HG03378 (cell line): ENCODE results near the gene ANKRD30A.
"Not testable (repeated sequence)": the region's sequence is repeated elsewhere in the genome, so short reads cannot be mapped to it uniquely, and the experiment has no call there.

Experiments
- ATAC-seq: cut with Tn5 transposase; IDR thresholded peaks from one replicate; pipeline ENCODE4 v1.9.1; 2021; ENCODE audit warnings: mild to moderate bottlenecking, moderate library complexity; ENCODE audit not compliant: unreplicated experiment

Gene ANKRD30A, protein sequence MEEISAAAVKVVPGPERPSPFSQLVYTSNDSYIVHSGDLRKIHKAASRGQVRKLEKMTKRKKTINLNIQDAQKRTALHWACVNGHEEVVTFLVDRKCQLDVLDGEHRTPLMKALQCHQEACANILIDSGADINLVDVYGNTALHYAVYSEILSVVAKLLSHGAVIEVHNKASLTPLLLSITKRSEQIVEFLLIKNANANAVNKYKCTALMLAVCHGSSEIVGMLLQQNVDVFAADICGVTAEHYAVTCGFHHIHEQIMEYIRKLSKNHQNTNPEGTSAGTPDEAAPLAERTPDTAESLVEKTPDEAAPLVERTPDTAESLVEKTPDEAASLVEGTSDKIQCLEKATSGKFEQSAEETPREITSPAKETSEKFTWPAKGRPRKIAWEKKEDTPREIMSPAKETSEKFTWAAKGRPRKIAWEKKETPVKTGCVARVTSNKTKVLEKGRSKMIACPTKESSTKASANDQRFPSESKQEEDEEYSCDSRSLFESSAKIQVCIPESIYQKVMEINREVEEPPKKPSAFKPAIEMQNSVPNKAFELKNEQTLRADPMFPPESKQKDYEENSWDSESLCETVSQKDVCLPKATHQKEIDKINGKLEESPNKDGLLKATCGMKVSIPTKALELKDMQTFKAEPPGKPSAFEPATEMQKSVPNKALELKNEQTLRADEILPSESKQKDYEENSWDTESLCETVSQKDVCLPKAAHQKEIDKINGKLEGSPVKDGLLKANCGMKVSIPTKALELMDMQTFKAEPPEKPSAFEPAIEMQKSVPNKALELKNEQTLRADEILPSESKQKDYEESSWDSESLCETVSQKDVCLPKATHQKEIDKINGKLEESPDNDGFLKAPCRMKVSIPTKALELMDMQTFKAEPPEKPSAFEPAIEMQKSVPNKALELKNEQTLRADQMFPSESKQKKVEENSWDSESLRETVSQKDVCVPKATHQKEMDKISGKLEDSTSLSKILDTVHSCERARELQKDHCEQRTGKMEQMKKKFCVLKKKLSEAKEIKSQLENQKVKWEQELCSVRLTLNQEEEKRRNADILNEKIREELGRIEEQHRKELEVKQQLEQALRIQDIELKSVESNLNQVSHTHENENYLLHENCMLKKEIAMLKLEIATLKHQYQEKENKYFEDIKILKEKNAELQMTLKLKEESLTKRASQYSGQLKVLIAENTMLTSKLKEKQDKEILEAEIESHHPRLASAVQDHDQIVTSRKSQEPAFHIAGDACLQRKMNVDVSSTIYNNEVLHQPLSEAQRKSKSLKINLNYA (N-terminal part only)

GRCh38 chr10:37125191-37125732 lies at the start of gene ANKRD30A:
Gene ANKRD30A (plus strand): TSS chr10:37125598. CDS start chr10:37125788, 190 bp downstream.
- no peak for ATAC-seq

DNA sequence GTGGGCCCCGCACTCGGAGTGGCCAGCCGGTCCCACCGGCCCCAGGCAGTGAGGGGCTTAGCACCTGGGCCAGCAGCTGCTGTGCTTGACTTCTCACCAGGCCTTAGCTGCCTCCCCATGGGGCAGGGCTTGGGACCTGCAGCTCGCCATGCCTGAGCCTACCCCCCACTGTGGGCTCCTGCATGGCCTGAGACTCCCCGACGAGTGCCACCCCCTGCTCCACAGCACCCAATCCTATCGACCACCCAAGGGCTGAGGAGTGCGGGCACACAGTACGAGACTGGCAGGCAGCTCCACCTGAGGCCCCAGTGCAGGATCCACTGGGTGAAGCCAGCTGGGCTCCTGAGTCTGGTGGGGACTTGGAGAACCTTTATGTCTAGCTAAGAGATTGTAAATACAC lies 49.3 kb upstream of the ANKRD30A start:
- ATAC-seq, result not testable (repeated sequence)

DNA sequence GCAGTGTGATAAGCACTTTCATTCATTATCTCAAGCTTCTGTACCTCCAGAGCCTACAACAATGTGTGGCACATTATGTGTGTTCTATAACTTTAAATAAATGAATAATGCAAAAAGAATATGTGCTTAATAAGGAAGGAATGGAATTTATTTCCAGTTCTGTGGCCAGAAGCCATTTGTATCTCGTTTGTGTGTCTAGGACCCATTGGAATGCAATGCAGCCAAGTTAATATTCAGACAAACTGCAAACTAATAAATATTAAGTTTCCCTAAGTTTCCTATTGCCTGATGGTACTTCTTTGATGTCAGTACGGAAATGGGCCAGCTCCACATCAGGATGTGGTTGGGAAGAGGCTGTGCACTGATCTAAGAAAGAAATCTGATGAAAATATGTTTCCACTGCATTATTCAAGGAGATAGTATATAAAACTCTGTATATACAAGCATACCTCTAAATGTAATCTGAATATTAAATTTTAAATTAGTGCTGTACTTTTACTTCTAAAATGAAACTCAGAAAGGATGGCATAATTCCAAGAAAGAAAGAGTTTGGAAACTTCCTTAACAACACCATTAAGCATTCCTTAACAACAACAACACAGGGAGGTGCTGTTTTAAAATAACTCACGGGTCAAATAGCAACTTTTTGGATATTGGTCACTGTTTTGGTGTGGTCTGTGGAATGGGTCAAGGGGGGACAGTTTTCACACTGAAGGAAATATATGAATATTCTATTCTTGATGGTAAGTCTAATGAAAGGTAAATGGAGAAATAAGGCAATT lies 29.4 kb upstream of the ANKRD30A start:
- no peak for ATAC-seq

GRCh38 chr10:37101261-37101660 lies 24.1 kb upstream of the ANKRD30A start:
- ATAC-seq, result no peak

GRCh38 chr10:37109000-37109399 lies 16.4 kb upstream of the ANKRD30A start:
- ATAC-seq, result no peak

GRCh38 chr10:37124532-37124931 lies 866 bp upstream of the ANKRD30A start:
- no peak for ATAC-seq

DNA sequence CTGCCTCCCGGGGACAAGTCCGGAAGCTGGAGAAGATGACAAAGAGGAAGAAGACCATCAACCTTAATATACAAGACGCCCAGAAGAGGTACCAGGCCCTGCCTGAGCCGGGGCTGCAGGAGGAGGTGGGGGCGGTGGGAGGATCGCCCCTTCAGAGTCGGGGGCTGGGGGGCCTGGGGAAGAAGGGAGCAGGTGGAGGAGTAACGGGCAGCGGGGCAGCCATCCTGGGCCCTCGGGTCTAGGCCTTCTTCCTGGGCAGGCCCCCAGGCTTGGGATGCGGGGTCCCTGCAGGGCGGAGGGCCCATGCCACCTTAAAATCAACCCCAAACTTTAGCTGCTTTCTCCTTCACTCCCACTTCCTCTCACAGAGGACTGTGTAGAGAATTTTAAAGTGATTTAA lies 523 bp downstream of the ANKRD30A start:
- no peak for ATAC-seq

DNA sequence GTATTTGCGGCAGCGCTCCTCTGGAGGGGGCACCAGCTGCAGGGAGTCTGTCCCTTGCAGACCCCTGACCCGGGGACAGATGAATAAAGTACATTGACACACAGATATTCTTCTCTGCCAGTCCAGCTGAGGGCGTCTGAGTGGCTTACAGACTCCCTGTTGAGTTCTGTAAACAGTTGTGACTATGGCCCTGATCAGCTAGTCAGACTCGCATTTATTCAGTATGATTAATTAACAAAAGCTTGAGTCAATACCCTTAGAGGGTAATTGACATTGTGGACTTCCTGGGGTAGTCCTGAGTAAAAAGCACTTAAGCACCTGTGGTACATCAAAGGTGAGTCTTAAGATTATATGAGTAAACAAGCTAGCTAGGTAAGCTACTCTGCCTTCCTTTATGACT lies 21.0 kb downstream of the ANKRD30A start:
- no peak for ATAC-seq

DNA sequence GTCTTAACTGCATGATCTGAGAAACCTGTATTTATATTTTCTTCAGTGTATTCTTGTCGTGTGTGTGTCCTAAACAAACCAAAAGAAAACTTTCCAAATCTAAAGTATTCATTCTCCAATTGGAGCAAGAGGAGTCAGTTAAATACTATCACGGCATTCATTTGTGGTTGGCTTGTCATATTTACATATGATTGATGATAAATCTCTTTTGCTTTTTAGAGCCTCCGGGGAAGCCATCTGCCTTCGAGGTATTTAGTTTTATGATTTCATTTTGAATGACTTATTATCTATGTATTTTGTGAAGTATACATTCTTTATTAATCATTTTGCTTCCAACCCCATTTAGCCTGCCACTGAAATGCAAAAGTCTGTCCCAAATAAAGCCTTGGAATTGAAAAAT lies 37.0 kb downstream of the ANKRD30A start:
- ATAC-seq, result not testable (repeated sequence)

GRCh38 chr10:37171945-37172344 lies 46.5 kb downstream of the ANKRD30A start:
- ATAC-seq, result not testable (repeated sequence)

DNA sequence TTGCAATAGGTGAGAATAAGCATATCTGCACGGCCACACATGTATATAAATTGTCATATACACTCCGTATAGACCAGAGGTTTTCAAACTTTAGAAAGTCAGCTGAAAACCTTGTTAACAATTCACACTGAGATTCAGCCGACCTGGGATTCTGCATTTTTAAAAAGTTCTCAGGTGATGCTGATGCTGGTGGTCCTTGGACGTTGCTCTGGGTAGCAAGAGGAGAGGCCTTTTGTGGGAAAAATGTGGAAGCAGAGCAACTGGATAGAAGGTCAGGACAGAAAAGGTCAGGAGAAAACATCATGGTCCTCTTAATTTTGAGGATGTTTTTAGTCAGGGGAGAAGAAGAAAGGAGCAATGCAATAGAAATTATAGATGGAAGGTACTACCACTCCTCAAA lies 52.9 kb downstream of the ANKRD30A start:
- not testable (repeated sequence) for ATAC-seq

DNA sequence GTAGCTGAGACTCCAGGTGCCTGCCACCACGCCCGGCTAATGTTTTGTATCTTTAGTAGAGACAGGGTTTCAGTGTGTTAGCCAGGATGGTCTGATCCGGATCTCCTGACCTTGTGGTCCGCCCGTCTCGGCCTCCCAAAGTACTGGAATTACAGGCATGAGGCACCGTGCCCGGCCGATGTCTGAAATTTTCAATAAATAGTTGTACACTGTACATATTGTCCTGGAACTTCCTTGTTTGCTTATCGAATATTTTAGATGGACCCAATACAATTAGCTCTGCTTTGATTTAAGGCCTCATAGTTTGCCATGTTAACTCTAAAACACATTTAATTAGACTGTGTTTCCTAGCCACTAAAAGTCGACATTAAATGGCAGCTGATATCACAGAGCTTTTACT lies 57.3 kb downstream of the ANKRD30A start:
- ATAC-seq, result not testable (repeated sequence)

- ATAC-seq, result no peak
These were observed 80.7 kb downstream of the ANKRD30A start for GRCh38 chr10:37206132-37206531.

DNA sequence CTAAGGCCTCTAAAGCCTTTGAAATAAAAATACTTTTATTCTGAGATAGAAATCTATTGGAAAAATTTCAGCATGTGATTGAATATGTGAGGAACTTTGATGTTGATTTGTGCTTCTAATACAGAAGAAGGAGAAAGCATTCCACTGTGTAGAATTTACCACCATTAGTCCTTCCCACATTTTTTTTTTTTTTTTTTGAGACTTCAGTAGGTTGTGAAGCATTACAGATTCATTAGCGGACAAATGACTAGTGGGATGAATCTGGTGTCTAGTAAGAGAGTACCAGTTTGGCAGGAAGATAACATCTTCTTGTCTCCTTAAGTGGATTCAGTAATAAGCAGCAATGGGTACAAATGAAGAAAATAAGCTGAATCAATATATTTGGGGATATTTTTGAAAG lies 95.5 kb downstream of the ANKRD30A start:
- no peak for ATAC-seq

DNA sequence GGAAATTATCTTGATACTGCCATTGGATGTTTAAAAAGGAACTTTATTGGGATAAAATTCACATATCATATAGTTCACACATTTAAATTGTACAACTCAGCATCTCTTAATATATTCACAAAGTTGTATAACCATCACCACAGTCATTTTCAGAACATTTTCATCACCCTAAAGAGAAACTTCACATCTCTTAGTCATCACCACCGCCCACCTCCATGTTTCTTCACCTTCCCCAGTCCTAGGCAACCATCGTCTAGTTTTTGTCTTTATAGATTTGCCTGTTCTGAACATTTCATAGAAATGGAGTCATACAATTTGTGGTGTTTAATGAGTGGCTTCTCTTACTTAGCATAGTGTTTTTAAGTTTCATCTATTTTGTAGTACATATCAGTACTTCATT lies 96.6 kb downstream of the ANKRD30A start:
- ATAC-seq, result no peak

DNA sequence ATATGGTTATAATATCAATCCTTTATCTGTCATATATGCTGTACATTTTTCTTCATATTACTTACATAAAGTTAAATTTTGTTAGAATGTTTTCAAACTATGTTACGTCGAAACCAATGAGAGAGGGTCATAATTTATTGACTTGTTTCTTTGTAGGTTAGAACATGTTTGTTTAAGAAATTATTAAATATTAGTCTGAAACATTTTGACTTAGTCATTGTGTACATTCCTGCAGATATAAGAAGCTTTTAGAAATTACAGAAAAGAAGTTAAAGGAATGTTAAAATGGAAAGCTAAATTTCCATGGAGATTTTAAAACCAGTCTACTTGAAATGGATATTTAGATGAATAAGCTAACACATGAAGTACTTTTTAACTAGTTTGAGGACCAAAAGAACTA lies 99.8 kb downstream of the ANKRD30A start:
- ATAC-seq, result no peak

- ATAC-seq, result no peak
These were observed 101.1 kb downstream of the ANKRD30A start for GRCh38 chr10:37226524-37226923.

- ATAC-seq, result no peak
These were observed 109.3 kb downstream of the ANKRD30A start for GRCh38 chr10:37234692-37235091.

DNA sequence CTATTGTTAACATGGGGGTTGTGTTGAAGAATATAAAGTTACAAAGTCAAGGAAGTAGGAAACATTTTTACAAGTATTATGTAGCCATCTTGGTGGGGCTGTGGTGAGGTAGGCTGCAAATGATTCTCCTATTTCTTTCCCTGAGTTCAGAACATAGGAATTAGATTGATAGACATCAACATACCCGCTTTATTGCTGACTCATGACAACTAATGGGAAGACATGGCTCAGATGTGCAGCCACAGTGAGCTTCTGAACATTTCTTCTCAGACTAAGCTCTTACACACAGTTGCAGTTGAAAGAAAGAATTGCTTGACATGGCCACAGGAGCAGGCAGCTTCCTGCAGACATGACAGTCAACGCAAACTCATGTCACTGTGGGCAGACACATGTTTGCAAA lies 110.7 kb downstream of the ANKRD30A start:
- ATAC-seq, result no peak

- no peak for ATAC-seq
These were observed 114.8 kb downstream of the ANKRD30A start for GRCh38 chr10:37240223-37240622.
